ENCODE measurements around the gene MFAP2.

MFAP2 gene

GRCh38 chr1:17008208-17008855 is 27.9 kb upstream of the MFAP2 start:
- DNase-seq (ENCODE audit: low read depth, low spot score) = no peak

- DNase-seq (ENCODE audit: low read depth, low spot score) = no peak
These were observed 26.7 kb upstream of the MFAP2 start for GRCh38 chr1:17007121-17007520.

GRCh38 chr1:17005365-17005740 is 24.9 kb upstream of the MFAP2 start:
- no peak for DNase-seq (ENCODE audit: low read depth, low spot score)

- DNase-seq (ENCODE audit: low read depth, low spot score) = no peak
These were observed 24.3 kb upstream of the MFAP2 start for GRCh38 chr1:17004466-17005364.

- DNase-seq (ENCODE audit: low read depth, low spot score) = no peak
These were observed 22.1 kb upstream of the MFAP2 start for GRCh38 chr1:17002524-17002902.

- DNase-seq (ENCODE audit: low read depth, low spot score) = no peak
These were observed 21.5 kb upstream of the MFAP2 start for GRCh38 chr1:17001760-17002523.

- no peak for DNase-seq (ENCODE audit: low read depth, low spot score)
These were observed 19.4 kb upstream of the MFAP2 start for GRCh38 chr1:16999863-17000262.

GRCh38 chr1:16998589-16998988 is 18.2 kb upstream of the MFAP2 start:
- no peak for DNase-seq (ENCODE audit: low read depth, low spot score)

- no peak for DNase-seq (ENCODE audit: low read depth, low spot score)
These were observed 16.4 kb upstream of the MFAP2 start for GRCh38 chr1:16996845-16997244.

GRCh38 chr1:16993521-16994038 is 13.2 kb upstream of the MFAP2 start:
- no peak for DNase-seq (ENCODE audit: low read depth, low spot score)

GRCh38 chr1:16992675-16993074 is 12.3 kb upstream of the MFAP2 start:
- no peak for DNase-seq (ENCODE audit: low read depth, low spot score)

- no peak for DNase-seq (ENCODE audit: low read depth, low spot score)
These were observed 11.7 kb upstream of the MFAP2 start for GRCh38 chr1:16992102-16992501.

GRCh38 chr1:16991571-16991970 is 11.2 kb upstream of the MFAP2 start:
- no peak for DNase-seq (ENCODE audit: low read depth, low spot score)

- no peak for DNase-seq (ENCODE audit: low read depth, low spot score)
These were observed 9.4 kb upstream of the MFAP2 start for GRCh38 chr1:16989676-16990391.

GRCh38 chr1:16988210-16988609 is 7.8 kb upstream of the MFAP2 start:
- DNase-seq (ENCODE audit: low read depth, low spot score) = no peak

GRCh38 chr1:16986962-16987361 is 6.5 kb upstream of the MFAP2 start:
- DNase-seq (ENCODE audit: low read depth, low spot score) = no peak

GRCh38 chr1:16986560-16986959 is 6.1 kb upstream of the MFAP2 start:
- DNase-seq (ENCODE audit: low read depth, low spot score) = no peak

- DNase-seq (ENCODE audit: low read depth, low spot score) = no peak
These were observed 5.7 kb upstream of the MFAP2 start for GRCh38 chr1:16986113-16986512.

- no peak for DNase-seq (ENCODE audit: low read depth, low spot score)
These were observed 4.3 kb upstream of the MFAP2 start for GRCh38 chr1:16984717-16985116.

- DNase-seq (ENCODE audit: low read depth, low spot score) = no peak
These were observed 3.2 kb upstream of the MFAP2 start for GRCh38 chr1:16983649-16984048.

GRCh38 chr1:16982902-16983301 is 2.5 kb upstream of the MFAP2 start:
- no peak for DNase-seq (ENCODE audit: low read depth, low spot score)

Measured in activated naive CD8-positive, alpha-beta T cell treated with anti-CD3 and anti-CD28 coated beads, Interleukin-2, amount 50 U/mL, for 16 hours (primary cell).